ENCODE results near the gene EHF.

Gene EHF

DNA sequence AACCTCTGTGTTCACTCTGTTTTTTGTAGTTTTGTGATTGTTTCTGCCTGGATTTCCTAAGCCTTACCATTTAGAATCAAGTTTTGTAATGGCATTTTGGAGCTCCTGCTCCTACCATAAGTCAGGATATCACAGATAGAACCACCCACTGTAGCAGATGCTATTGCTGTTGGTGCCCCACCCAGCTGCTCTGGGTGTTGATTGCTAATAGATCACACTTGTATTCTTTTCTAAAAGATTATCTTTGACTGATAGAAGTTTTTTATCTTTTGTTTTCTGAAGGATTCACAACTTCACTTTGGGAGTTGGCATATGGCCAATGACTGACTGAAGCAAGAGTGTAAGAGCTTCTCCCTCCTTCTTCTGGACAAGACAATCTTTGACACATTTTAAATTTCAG lies 76.0 kb downstream of the EHF start (continued):
- TF ChIP-seq, protein P1, sequence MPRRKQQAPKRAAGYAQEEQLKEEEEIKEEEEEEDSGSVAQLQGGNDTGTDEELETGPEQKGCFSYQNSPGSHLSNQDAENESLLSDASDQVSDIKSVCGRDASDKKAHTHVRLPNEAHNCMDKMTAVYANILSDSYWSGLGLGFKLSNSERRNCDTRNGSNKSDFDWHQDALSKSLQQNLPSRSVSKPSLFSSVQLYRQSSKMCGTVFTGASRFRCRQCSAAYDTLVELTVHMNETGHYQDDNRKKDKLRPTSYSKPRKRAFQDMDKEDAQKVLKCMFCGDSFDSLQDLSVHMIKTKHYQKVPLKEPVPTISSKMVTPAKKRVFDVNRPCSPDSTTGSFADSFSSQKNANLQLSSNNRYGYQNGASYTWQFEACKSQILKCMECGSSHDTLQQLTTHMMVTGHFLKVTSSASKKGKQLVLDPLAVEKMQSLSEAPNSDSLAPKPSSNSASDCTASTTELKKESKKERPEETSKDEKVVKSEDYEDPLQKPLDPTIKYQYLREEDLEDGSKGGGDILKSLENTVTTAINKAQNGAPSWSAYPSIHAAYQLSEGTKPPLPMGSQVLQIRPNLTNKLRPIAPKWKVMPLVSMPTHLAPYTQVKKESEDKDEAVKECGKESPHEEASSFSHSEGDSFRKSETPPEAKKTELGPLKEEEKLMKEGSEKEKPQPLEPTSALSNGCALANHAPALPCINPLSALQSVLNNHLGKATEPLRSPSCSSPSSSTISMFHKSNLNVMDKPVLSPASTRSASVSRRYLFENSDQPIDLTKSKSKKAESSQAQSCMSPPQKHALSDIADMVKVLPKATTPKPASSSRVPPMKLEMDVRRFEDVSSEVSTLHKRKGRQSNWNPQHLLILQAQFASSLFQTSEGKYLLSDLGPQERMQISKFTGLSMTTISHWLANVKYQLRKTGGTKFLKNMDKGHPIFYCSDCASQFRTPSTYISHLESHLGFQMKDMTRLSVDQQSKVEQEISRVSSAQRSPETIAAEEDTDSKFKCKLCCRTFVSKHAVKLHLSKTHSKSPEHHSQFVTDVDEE (CRISPR knock-in tag; IDR thresholded peaks at IDR 0.05), result no peak
- TF ChIP-seq BACH2 (CRISPR knock-in tag; IDR thresholded peaks at IDR 0.05; ENCODE audit: borderline replicate concordance) (no peak), OSR1 (CRISPR knock-in tag; IDR thresholded peaks at IDR 0.05) (no peak), CSDC2 (CRISPR knock-in tag; IDR thresholded peaks at IDR 0.05) (no peak), TOX (CRISPR knock-in tag; IDR thresholded peaks at IDR 0.05; ENCODE audit: borderline replicate concordance) (no peak)

DNA sequence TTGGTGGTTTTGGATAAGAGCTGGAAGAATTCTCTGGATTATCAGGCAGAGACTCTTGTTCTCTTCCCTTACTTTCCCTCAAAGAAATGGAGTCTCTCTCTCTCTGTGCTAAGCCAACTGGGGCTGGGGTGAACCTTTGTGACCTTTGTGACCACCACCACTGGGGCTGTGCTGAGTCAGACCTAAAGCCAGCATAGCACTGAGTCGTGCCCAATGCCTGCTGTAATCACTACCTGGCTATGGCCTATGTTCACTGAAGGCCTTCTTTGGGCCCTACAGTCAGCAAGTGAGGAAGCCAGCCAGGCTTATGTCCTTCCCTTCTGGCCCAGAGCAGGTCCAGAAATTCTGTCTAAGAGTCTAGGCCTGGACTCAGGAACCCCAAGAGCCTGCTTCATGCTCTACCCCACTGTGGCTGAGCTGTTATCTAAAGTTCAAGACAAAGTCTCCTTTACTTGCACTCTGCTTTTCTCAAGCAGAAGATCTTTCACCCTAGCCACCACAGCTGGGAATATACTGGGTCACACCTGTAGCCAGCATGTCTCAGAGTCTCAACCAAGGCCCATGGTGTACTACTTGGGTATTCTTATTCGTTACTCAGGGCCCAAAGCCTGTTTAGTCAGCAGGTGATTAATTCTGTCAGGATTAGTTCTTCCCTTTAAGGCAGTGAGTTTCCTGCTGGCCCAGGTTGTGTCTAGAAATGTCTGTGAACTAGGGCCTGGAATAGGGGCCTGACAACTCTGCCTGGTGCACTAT lies 86.0 kb downstream of the EHF start:
- no peak for ATAC-seq
- TF ChIP-seq, protein P1 (CRISPR knock-in tag; IDR thresholded peaks at IDR 0.05), result no peak
- TF ChIP-seq ESRRG (CRISPR knock-in tag; IDR thresholded peaks at IDR 0.05) (no peak), TCF4 (CRISPR knock-in tag; IDR thresholded peaks at IDR 0.05; ENCODE audit: borderline replicate concordance) (no peak), ZC3H10 (CRISPR knock-in tag; IDR thresholded peaks at IDR 0.05) (no peak), TOX (CRISPR knock-in tag; IDR thresholded peaks at IDR 0.05; ENCODE audit: borderline replicate concordance) (no peak), ZNF70 (CRISPR knock-in tag; IDR thresholded peaks at IDR 0.05) (no peak), ARNTL (CRISPR knock-in tag; IDR thresholded peaks at IDR 0.05; ENCODE audit: borderline replicate concordance, low read depth) (no peak), SNAI2 (CRISPR knock-in tag; IDR thresholded peaks at IDR 0.05) (no peak)
- TF ChIP-seq, protein P2, sequence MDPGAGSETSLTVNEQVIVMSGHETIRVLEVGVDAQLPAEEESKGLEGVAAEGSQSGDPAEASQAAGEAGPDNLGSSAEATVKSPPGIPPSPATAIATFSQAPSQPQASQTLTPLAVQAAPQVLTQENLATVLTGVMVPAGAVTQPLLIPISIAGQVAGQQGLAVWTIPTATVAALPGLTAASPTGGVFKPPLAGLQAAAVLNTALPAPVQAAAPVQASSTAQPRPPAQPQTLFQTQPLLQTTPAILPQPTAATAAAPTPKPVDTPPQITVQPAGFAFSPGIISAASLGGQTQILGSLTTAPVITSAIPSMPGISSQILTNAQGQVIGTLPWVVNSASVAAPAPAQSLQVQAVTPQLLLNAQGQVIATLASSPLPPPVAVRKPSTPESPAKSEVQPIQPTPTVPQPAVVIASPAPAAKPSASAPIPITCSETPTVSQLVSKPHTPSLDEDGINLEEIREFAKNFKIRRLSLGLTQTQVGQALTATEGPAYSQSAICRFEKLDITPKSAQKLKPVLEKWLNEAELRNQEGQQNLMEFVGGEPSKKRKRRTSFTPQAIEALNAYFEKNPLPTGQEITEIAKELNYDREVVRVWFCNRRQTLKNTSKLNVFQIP (CRISPR knock-in tag; IDR thresholded peaks at IDR 0.05; ENCODE audit: borderline replicate concordance, low read depth), result no peak

DNA sequence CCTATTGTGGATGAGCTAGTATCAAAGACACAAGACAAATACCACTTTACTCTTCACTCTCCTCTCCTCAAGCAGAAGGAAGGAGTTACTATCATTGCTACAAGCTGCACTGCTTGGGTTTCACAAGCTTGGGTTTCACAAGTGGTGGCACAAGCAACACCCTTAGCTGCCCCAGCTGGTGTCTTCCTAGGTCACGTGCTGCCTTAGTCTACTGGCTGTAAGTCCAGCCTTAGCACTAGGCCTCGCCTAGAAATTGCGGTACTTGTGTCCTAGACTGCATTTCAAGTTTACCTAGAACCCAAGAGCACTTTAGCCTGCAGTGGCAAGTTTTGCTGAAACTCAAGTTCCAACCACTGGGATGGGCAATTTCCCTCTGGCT lies 86.6 kb downstream of the EHF start:
- TF ChIP-seq CSDC2 (CRISPR knock-in tag; IDR thresholded peaks at IDR 0.05) (no peak), ZNF8 (CRISPR knock-in tag; IDR thresholded peaks at IDR 0.05) (no peak), TCF4 (CRISPR knock-in tag; IDR thresholded peaks at IDR 0.05; ENCODE audit: borderline replicate concordance) (no peak), SNAI2 (CRISPR knock-in tag; IDR thresholded peaks at IDR 0.05) (no peak), ZNF565 (CRISPR knock-in tag; conservative IDR thresholded peaks at IDR 0.05; ENCODE audit: low read depth) (no peak)
- no peak for ATAC-seq
